ENCODE measurements around the gene ZCCHC24.
A peak's percentile ranks its signal among the peaks of the same experiment; 100 is the strongest.

ZCCHC24 gene

GRCh38 chr10:79409726-79410085, 35.7 kb downstream of the ZCCHC24 start:
- DNase-seq = no peak

GRCh38 chr10:79409038-79409725, 36.2 kb downstream of the ZCCHC24 start:
- no peak for DNase-seq

DNA sequence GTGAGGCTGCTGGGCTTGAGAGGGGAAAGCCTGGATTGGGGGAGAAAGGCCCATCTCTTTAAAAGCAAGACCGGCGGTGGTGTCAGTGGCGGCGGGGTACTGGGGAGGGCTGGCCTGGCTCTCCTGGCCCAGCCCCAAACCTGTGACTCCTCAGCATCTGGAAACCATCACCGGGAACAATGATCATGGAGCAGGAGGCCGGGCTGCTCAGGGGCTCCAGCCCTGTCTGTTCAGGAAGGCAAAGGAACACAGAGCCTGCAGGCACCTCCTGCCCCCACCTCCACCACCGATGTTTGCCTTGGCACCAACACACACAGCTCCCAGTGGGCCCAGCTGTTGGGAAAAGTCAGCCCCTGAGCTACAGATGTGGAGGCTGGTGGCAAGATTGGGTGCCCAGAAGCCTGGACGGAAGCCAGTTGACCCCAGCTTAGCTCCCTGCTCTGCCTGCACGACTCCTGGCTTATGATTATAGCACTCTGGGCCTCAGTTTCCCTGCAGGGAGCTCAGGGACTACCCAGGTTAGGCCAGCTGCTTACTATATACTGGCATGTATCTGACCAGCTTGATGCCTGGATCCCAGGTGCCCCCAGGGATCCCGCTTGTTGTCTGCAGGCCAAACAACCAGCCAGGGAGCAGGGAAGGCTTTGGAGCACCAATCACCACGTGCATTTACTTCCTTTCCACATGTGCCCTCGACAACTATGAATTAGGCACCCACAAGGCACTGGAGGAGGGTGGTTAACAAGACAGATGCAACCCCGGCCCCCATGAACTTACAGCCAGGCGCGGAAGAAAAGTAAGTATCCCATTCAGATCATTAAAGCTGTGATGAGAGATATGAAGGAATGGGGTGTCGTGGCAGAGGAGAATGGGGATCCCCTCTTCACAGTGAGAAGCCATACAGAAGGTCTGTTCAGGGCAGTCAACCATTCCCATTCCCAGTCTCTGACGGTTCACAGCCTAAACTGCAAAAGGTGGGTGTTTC, 37.3 kb downstream of the ZCCHC24 start:
- DNase-seq = no peak

DNA sequence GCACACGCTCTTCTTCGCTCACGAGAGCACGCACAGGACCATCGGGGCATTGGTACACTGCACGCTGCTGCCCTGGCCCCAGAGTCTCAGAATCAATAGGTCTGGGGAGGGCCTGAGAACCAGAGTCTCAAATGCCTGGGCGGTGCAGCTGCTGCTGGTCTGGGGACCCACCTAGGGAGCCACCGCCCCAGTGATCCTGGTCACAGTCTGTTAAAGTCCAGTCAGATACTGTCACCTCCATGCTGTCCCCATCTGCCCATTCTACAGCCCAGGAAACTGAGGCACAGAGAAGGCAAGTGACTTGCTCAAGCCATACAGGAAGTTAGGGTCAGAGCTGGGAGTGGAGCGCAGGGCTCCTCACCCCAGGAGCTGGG, 38.0 kb downstream of the ZCCHC24 start:
- no peak for DNase-seq

- no peak for DNase-seq
Measured at GRCh38 chr10:79406683-79407422, 38.6 kb downstream of the ZCCHC24 start.

DNA sequence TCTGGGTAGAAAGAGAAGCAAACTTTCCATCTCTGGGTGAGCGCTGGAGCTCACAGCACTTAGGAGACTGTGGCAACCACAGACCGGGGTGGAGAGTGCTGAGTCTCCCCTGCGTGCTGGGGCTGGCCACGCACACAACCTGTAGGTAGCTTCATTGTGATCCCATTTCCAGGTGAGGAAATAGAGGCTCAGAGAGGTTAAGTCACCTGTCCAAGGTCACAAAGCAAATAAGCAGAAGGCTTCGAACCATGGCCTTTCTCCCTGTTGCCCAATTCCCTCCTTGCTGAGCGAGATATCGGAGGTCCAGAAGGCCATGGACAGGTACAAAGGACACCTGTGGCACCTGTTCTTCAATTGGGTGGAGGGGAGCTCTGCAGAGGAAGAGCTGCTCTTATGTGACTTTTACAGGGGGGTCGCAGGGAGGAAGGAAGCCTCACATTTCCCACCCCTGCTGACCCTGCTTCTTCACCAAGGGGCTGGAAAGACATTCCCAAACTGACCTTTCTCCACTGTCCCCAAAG, 39.4 kb downstream of the ZCCHC24 start:
- no peak for DNase-seq

- no peak for DNase-seq
Measured at GRCh38 chr10:79405221-79405994, 40.0 kb downstream of the ZCCHC24 start.

GRCh38 chr10:79404690-79405131, 40.7 kb downstream of the ZCCHC24 start:
- DNase-seq = no peak

DNA sequence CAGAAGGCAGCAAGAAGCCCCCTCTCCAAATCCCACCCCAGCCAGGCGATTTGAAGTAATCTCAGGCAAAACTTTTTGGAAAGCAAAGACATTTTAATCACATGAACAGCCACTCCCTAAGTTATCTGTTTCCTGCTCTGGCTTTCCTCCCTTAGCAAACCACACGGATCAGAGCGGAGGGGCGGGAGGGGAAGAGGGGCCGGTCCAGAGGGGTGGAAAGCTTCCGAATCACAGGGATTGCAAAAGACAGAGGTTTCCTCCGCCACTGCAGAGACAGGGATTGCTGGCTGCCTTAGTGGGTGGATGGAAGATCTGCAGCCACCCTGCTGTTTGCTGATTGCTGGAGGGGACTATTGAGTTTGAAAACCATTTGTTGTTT, 41.2 kb downstream of the ZCCHC24 start:
- DNase-seq = no peak

DNA sequence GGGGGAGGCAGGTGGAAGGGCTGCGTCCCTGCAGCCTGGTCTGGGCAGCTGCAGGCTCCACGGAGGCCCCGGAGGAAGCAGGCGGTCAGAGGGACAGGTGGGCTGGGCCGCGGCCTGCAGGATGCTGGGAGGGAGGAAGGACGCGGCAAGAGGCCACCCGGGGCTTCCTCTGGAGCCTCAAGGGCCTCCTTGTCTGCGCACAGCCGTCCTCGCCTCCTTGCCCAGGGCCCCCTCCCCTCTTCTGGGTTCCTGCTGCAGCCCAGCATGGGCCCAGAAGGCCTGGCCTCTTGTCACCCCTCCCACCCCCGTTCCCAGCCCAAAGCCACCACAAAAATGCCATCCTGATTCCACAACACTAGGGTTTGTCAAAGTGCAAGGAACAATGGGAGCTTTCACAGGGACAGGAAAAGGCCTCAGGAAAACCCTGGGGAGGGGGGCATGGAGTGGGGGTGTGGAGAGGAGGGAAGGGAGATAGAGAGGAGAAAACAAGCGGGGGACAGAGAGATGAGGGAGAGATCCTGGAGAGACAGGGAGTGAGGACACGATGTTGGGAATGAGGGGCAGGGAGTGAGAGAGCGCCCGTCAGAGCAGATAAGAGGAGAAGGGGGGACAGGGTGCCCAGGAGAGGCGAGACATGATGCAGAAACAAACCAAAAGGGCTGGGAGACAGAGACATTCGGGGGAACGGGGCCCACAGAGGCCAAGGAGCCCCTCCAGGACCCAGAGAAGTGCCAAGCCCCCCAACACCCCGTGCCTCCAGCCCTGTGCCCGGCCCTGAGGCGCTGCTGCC, 41.8 kb downstream of the ZCCHC24 start:
- DNase-seq = no peak

DNA sequence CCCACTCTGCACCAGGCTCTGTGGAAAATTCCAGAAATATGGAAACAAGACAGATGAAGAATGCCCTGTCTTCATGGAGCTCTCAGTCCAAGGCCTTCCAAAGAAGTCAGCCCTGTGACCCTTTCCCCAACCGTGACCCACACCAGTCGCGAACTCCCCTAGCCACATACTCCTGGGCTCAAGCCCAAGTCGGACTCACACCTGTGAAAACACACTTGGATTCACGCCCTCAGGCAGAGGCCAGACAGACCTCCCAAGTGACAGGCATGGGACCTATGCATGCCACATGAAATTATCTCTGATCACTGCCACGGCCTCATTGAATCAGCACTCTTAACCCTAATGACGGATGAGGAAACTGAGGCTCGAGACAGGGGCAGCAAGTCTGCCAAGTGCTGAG, 42.5 kb downstream of the ZCCHC24 start:
- no peak for DNase-seq

DNA sequence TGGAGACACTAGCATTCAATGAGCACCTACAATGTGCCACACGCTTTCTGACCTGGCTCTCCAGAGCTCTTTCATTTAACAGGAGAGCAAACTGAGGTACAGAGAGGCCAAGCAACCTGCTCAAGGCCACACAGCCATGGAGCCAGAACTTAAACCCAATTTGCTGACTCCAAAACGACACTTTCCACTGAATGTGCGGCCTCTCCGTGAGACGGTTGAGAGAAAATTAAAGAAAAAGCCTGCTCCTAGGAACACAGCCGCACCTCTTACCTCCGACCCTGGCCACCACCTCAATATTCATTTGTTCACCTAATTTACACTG, 42.8 kb downstream of the ZCCHC24 start:
- DNase-seq = no peak

- no peak for DNase-seq
Measured at GRCh38 chr10:79401015-79401921, 44.2 kb downstream of the ZCCHC24 start.

DNA sequence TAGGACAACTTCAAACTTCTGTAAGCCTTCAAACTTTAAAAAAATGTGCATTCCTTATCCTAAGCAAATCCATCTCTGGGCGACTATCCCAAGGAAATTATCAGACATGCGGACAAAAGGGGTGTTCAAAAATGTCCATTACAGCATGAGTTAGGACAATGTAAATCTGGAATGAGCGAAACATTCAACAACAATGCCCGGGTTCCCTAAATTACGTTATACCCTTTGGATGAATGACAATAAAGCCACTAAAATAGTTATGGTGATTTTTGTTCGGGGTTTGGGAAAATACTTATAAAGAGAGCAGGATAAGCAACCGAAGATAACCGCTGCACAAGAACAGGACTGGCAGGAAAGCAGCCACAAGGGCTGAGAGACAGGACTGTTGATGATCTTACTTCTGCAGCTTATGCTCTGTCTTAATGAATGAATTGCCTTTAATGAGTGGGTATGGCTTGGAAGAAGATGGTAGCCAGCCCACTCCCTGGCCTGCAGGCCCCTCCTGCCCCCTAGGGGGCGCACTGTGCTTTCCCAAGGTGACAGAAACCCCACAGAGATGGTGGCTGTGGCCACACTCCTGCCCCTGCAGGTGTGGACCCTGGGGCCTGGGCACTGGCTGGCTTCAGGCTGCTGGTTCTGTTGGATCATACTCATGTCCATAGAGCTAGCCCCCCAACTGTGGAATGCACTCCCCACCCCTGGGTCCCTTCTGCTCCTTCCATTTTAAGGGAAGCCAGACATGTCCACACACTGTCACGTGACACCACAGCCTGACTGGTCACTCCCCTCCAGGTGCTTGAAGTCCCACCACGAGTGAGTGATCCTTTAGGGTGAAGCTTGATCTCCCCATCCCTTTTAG, 45.0 kb downstream of the ZCCHC24 start:
- DNase-seq = peak; percentile 70

DNA sequence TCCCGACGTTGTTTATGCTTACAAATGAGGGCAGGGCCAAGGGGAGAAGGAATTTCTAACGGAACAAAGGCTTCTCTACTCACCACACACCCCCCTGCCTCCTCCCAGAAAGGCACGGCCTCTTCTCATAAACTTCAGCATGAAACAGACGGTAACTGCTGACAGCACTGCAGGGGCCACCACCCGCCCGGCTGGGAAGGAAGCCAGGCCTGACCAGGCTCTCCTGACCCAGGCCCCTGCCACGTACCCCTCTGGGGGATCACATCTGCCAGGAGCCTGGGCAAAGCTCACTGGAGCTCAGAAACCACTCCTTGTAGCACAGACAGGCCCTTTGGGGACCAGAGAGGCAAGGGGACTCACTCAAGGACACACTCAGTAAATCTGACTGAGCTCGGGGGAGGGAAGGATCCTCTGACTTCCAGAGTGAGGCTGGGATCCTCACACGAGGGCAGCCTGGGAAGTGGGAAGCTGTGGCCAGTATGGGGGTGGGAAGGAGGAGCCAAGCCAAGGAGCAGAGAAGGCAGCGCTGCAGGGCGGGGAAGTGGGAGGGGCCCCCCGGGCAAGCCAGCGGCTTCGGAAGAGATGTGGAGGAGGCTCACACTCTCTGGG, 46.1 kb downstream of the ZCCHC24 start:
- DNase-seq = peak; percentile 5

DNA sequence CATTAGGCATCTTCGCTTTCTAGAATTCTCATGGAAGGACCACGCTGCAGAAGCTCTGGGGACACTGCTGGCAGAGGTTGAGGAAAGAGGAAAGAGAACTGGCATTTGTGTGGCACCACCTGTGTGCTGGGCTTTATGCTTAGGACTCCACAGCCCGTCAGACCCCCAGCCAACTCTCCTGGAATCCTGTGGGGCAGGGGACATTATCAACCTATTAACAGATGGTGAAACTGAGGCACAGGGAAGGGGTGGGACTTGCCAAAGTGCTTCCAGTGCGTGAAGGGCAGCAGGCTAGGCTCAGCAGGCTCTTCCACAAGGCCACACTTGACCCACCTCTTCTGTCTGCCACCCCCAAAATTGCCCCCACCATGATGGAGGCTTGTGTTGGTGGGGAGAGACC, 46.8 kb downstream of the ZCCHC24 start:
- DNase-seq = no peak

DNA sequence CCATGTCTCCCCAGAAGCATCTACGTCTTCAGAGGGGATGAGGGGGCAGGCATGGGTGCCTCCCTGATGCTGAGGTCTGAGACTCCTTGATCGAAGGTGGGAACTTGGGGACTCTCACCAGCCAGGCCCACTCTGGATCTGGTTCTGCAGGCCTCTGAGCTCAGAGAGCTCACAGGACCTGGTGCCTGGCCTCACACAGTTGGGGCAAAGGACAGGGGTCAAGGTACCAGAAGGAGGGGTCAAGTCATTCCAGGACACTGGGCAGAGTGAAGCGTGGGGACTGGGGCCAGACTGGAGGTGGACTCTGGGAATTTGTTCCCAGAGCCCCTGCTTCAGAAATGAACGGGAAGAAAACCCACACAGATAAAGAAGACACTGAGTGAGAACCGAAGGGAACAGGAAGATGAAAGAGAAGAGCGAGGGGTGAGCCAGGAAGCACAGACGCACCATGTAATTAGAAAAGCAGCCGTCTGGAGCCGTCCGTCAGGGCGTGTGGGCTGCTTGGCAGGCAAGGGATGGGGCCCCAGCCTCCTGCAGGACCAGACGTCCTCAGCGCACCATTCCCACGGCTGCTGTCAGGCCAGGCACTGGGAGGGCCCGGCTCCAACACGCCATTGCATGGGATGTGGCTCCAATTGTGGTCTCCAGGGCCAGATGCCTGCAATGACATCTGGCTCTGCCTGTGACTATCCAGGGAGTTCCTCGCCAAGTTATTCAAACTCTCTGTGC, 47.7 kb downstream of the ZCCHC24 start:
- no peak for DNase-seq

DNA sequence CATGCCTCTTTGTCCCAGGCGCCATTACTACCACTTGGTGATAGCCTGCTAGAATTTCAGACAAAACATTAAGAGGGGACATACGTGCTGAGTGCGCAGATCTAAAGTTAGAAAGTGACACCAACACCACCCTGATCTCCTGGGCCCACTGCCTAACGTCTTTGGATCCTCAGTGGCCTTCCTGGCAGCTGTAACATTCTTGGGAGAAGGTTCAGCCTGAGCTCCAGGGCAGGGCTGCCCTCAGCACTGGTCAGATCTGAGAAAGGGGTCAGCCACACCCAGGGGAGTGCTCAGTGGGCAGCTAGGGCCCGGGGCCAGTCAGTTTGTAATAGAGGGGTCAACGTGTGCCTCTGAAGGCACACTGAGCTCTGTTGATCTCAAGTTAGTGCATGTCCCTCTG, 48.4 kb downstream of the ZCCHC24 start:
- no peak for DNase-seq

- DNase-seq = no peak
Measured at GRCh38 chr10:79396520-79396919, 48.9 kb downstream of the ZCCHC24 start.
